ENCODE data around the gene SLC25A19. TPM values are rescaled to one million over a fixed set of nuclear protein-coding genes. Genes with fewer than 3 reads are reported as not detected.
"Not testable (repeated sequence)": the region's sequence is repeated elsewhere in the genome, so short reads cannot be mapped to it uniquely, and the experiment has no call there.

Gene SLC25A19
- total RNA-seq, 1 donor from 2014 or later: 12.5 TPM

DNA sequence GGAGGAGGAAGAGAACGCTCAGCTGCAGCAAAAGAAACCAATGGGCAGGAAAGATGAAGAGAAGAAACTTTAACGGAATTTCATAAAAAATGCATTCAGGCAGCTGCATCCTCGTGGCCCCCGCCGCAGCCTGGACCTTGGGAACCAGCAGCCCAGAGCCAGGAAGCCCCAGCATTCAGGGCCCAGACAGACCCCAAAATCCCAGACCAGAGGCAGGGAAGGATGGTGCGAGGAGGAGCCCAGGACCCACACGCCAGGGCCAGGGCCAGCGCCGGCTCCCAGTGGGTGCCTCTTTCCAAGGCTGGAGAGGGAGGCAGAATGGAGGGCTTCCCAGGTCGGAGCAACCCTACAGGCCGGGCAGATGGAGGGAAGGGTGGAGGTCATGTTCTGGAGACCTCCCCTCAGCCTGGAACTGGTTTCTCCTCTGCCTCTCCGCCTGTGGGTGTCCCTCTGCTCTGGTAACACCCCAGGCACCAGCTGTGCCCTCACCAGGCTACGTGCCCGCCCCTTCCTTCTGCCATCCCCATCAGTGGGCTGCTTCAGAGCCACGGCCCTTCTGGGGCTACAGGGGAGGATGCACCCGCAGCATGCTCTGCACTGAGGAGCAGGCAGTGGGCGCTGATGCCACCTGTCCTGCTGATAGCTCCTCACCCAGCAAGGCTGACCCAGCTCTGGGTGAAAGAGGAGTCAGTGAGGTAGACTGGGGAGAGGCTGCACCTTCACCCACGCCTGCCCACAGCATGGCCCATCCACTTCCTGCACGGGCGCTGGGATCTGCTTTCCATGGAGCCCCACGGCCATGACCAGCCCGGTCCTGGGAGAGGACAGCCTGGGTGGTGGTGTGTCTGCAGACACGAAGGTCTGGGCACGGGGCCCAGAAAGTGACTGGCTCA, 17.0 kb downstream of the SLC25A19 start:
- intact Hi-C loops (cut with DNase I): no loop called here
- ATAC-seq (ENCODE audit: poor library complexity) (peak; percentile 34), DNase-seq (peak; percentile 77)

GRCh38 chr17:75271233-75271954, 17.8 kb downstream of the SLC25A19 start:
- intact Hi-C loops (cut with DNase I): no loop called here
- DNase-seq (peak; percentile 91), ATAC-seq (ENCODE audit: poor library complexity) (peak; percentile 88)

DNA sequence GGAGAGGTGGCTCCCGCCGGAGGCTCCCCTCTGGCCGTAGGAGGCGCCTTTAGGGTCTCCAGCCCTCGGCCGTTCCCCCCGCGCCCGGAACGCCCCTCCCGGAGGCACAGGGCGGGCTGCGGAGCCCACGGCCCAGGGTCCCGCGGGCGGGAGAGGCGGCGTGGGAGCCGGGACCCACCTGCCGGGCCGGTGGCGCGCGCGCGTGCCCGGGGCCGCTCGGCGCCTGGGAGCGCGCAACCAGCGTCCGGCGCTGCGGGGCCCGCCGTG, 18.3 kb downstream of the SLC25A19 start, which contains the start of gene MIF4GD:
TSS of gene MIF4GD (minus strand) at position 266 of the 267 bp plus-strand sequence. CDS start 1,036 bp downstream, outside the sequence.
- intact Hi-C loops (cut with DNase I): no loop called here
- ATAC-seq (ENCODE audit: poor library complexity): no peak
- DNase-seq: no peak

DNA sequence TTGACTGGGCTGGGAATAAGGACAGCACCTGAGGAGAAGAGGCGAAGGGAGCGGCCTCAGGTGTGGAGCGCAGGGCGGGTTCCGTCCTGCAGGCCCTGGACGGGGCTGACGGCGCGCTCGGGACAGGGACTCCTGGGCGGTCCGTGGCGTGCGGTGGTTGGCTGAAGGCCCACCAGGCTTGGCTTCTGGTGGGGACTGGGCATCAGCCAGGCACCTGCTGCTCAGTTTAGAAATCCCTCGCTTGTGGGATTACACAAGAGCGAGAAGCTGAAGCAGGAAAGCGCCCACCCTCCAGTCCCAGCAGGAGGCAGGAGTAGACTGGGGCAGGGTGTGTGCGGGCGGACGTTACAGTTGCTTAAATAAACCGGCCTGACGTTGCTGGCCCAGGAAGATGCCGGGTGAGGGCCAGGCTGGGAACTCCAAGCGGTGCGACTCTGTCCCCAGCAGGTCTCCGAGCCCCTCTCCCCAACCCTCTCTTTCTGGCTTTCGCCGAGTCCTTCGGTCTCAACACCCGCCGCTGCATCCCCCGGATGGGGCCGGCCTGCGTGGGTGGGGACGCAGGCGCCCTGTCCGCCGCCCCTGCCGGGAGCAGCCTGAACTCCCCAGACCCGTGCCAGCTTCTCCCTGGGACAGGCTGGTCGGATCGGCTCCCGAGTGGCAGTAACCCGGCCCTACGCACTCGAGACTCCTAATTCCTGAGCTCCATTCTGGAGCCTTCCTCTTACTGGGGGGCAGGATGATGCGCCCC, 18.8 kb downstream of the SLC25A19 start:
- DNase-seq: peak; percentile 76
- intact Hi-C loops (cut with DNase I): no loop called here
- peak; percentile 50 for ATAC-seq (ENCODE audit: poor library complexity)

DNA sequence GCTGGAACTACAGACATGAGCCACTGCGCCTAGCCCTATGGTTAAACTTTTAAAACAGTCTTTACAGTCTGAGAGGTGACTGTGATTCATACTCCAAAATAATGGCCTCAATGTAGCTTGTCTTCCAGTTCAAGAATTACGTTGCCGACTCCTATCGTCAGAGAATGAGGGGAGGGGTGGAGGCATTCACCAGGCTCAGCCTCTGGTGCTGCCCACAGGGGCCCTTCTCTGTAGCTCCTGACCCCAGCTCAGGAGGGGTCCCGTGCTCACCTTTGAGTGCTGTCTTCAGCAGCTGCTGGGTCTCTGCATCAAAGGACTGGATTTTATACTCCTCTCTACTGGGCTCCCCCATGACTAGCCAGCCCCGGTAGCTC, 19.4 kb downstream of the SLC25A19 start:
- ATAC-seq (ENCODE audit: poor library complexity) (no peak), DNase-seq (no peak)
- intact Hi-C loops (cut with DNase I): no loop called here

GRCh38 chr17:75267411-75268232, 21.6 kb downstream of the SLC25A19 start:
- ATAC-seq (ENCODE audit: poor library complexity): no peak
- no peak for DNase-seq
- intact Hi-C loops (cut with DNase I): no loop called here

DNA sequence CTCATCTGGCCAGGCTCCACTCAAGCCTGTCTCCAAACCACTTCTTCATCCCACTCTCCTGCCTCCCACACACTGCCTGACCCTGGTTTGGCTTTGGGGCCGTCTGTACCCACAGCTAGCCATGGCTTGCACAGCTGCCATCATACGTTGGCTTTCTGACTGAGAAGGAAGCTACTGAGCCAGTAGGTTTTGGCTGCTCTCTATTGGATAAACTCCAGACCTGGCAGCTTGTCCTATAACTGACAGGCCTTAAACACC, 22.2 kb downstream of the SLC25A19 start:
- no peak for ATAC-seq (ENCODE audit: poor library complexity)
- intact Hi-C loops (cut with DNase I): no loop called here
- no peak for DNase-seq

GRCh38 chr17:75266316-75267152, 22.7 kb downstream of the SLC25A19 start:
- intact Hi-C loops (cut with DNase I): no loop called here

GRCh38 chr17:75265614-75266315, 23.5 kb downstream of the SLC25A19 start:
- ATAC-seq (ENCODE audit: poor library complexity) (no peak), DNase-seq (no peak)
- intact Hi-C loops (cut with DNase I): no loop called here

More at GRCh38 chr17:75266316-75267152, 22.7 kb downstream of the SLC25A19 start:
- ATAC-seq (ENCODE audit: poor library complexity) (no peak), DNase-seq (no peak)

DNA sequence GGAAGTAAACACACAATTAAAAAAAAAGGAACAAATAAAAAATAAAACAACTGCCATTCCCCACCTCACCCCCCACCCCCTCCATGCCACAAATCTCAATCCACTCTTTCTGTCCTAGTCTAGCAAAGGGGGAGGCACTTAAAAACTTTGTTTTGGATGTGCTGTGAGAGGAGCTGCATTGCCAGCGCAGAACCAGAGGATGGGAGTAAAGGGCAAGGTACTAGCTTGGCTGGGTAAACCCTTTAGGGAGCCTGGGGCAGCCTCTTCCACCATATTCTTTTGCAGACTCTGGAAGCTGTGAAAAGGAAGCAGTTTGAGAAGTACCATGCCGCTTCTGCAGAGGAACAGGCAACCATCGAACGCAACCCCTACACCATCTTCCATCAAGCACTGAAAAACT, 26.2 kb downstream of the SLC25A19 start:
- ATAC-seq (ENCODE audit: poor library complexity) (no peak), DNase-seq (no peak)

DNA sequence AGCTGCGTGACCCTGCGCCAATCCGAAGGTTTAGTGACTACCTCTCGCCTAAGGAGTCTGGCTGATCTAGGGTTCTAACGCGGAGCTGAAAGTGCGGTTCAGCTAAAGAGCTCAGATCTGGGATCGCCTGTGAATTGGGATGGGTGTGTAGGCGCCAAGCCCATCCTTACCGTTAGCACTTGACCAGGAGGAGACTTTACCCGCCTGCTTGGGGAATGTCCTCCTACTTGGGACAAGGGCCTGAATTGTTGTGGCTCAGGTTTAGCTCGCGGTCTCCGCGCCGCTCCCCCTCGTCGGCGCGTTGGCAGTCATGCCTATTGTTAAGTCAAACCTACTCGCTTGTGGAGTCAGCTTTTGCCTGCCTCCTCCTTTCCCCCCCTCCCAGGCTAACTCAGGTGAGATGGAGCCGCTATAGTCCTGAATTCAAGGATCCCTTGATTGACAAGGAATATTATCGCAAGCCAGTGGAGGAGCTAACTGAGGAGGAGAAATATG, 27.1 kb downstream of the SLC25A19 start:
- ATAC-seq (ENCODE audit: poor library complexity) (no peak), DNase-seq (no peak)
- intact Hi-C loops (cut with DNase I): no loop called here

More for the DNA sequence above, 26.2 kb downstream of the SLC25A19 start:
- intact Hi-C loops (cut with DNase I): no loop called here

DNA sequence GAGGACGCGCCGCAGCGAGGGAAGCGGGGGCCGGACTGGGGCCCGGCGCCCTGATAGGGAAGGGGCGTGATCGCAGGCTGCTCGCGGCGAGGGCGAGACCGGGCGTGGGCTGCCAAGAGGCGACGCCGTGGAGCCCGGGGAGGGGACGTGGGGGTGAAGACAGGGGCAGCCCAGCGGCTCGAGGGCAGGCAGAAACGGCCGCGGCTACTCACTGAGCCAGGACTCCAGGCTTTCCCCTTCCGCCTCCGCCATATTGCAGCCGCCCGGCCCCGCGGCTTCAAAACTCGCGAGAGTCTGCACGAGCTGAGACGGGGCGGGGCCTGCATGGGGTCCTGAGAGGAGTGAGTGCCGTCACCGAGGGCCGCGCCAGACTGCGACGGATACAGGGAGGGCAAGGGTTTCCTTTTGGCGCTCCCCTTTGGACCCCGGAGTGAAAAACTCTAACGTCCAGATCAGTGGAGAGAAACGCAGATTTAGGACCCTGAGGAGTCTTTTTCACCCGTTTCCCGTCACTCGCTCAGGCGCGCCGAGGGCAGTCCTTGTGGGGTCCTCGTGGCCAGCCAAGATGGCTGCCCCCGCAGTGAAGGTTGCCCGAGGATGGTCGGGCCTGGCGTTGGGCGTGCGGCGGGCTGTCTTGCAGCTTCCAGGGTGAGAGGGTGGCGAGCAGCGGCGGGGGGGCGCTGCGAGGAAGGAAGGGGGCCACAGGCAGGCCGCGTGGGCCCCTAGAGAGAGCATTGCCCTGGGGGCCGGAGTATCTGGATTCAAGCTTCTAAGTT, 27.7 kb downstream of the SLC25A19 start, which contains the start of the genes GGA3 and MRPS7:
TSS of gene GGA3 (minus strand) at position 271 of the 776 bp plus-strand sequence. CDS start at position 252, 19 bp downstream.
TSS of gene MRPS7 (plus strand) at position 544 of the 776 bp plus-strand sequence. CDS start at position 566, 22 bp downstream.
- DNase-seq (peak; percentile 98), ATAC-seq (ENCODE audit: poor library complexity) (peak; percentile 99)
- intact Hi-C loops (cut with DNase I): no loop called here

- peak; percentile 6 for ATAC-seq (ENCODE audit: poor library complexity)
Observed at GRCh38 chr17:75260641-75261335, 28.4 kb downstream of the SLC25A19 start.

GRCh38 chr17:75257228-75257627, 32.0 kb downstream of the SLC25A19 start:
- intact Hi-C loops (cut with DNase I); ATAC-seq (ENCODE audit: poor library complexity); DNase-seq: not testable (repeated sequence)

More at GRCh38 chr17:75260641-75261335, 28.4 kb downstream of the SLC25A19 start:
- intact Hi-C loops (cut with DNase I): no loop called here
- no peak for DNase-seq

DNA sequence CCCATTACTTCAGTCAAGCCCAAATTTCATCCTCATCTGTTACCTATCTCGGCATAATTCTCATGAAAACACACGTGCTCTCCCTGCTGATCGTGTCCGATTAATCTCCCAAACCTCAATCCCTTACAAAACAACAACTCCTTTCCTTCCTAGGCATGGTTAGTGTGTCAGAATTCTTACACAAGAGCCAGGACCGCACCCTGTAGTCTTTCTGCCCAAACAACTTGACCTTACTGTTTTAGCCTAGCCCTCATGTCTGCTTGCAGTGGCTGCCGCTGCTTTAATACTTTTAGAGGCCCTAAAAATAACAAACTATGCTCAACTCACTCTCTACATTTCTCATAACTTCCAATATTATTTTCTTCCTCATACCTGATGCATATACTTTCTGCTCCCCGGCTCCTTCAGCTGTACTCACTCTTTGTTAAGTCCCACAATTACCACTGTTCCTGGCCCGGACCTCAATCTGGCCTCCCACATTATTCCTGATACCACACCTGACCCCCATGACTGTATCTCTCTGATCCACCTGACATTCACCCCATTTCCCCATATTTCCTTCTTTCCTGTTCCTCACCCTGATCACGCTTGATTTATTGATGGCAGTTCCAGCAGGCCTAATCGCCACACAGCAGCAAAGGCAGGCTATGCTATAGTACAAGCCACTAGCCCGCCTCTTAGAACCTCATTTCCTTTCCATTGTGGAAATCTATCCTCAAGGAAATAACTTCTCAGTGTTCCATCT, 33.1 kb downstream of the SLC25A19 start:
- intact Hi-C loops (cut with DNase I); ATAC-seq (ENCODE audit: poor library complexity); DNase-seq: not testable (repeated sequence)

Measured in Right ventricle myocardium superior (tissue), 1 donor.